Lower leg skin (tissue), 3 donors: ENCODE results near the gene BRWD1.

ENCODE experiments used
- CTCF ChIP-seq, 3 donors: fragments of 450-650 bp; IDR thresholded peaks; one replicate each; pipeline ENCODE4 v1.5.1; 2016; ENCODE audit warnings: antibody characterized with exemption in 3 of 3, mild to moderate bottlenecking in 3 of 3, moderate library complexity in 2 of 3
- POLR2A ChIP-seq, 2 donors: fragments of 450-650 bp; IDR thresholded peaks; one replicate each; pipeline ENCODE4 v1.6.1; 2016 to 2017; ENCODE audit warnings: antibody characterized with exemption in 2 of 2, mild to moderate bottlenecking in 1 of 2, moderate library complexity in 1 of 2

DNA sequence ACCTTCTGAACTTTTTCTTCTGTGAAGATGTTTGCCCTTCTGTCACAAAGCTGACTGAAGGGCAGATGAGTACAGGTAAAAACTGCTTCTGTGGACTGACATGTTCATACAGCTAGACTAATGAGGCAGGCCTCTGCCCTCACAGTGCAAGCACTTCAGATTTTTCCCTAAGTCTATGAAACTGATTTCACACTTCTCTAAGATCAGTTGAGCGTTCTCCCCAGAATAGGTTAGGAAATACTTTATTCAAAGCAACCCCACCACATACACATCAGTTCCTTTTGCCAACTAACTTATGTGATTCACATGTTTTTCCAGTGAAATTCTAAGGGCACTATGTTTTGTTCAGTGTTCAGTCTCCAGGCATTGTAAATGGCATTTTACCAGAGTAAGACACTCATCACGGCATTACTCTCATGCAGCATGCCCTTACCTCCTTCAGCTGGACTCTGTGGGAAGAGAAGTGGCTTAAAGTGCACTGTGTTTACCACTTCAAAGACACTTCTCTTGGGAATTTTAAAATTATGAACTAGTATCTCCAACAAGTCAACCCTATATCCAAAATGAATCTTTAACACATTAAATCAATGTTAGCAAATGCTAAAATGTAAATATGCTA is 124.8 kb downstream of the BRWD1 start:
- TF ChIP-seq CTCF (IDR thresholded peaks at IDR 0.05) (no peak), POLR2A (IDR thresholded peaks at IDR 0.05) (no peak)
